AG04449 (cell line): ENCODE results near the gene GKN1.

Experiments
- CTCF ChIA-PET: fragments of 350-600 bp; formaldehyde crosslinking; extraction: SDS; loops from one replicate; lab custom pipeline; 2021; ENCODE audit warnings: antibody characterized with exemption; lab: Yijun Ruan, JAX
- POLR2A ChIA-PET: fragments of 400-600, 350-600 bp; formaldehyde crosslinking; extraction: SDS; loops from one replicate; lab custom pipeline; 2020; ENCODE audit warnings: antibody characterized with exemption, inconsistent platforms; lab: Yijun Ruan, JAX
- DNase-seq: peaks from one replicate; pipeline ENCODE4 v3.0.0-alpha.2; 2010; ENCODE audit warnings: low read depth, low spot score
- H3K4me3 ChIP-seq: 2 replicates; pipeline ENCODE4 v1.5.1; 2011; ENCODE audit warnings: low read depth, mild to moderate bottlenecking, control low read depth, low read length
- TF ChIP-seq, protein P1 (sequence below): IDR thresholded peaks from one replicate; pipeline ENCODE4 v1.5.1; 2011; ENCODE audit warnings: mild to moderate bottlenecking, moderate library complexity, low read length, control low read depth, inconsistent platforms; ENCODE audit not compliant: insufficient read depth; ENCODE audit errors: missing control alignments

The GKN1 gene

GRCh38 chr2:68975844-68976243 is 1.4 kb downstream of the GKN1 start:
- no peak for DNase-seq
- CTCF ChIA-PET: interaction anchor here (0.7 to 2.7 kb wide), 4 partner anchors 20 to 340 kb away, joined by 3 to 10 read pairs (median 3); no protein-coding TSS in a partner anchor
- POLR2A ChIA-PET: no interaction called here
- H3K4me3 ChIP-seq: no peak overlapping the region
- TF ChIP-seq, protein P1, sequence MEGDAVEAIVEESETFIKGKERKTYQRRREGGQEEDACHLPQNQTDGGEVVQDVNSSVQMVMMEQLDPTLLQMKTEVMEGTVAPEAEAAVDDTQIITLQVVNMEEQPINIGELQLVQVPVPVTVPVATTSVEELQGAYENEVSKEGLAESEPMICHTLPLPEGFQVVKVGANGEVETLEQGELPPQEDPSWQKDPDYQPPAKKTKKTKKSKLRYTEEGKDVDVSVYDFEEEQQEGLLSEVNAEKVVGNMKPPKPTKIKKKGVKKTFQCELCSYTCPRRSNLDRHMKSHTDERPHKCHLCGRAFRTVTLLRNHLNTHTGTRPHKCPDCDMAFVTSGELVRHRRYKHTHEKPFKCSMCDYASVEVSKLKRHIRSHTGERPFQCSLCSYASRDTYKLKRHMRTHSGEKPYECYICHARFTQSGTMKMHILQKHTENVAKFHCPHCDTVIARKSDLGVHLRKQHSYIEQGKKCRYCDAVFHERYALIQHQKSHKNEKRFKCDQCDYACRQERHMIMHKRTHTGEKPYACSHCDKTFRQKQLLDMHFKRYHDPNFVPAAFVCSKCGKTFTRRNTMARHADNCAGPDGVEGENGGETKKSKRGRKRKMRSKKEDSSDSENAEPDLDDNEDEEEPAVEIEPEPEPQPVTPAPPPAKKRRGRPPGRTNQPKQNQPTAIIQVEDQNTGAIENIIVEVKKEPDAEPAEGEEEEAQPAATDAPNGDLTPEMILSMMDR: no peak

DNA sequence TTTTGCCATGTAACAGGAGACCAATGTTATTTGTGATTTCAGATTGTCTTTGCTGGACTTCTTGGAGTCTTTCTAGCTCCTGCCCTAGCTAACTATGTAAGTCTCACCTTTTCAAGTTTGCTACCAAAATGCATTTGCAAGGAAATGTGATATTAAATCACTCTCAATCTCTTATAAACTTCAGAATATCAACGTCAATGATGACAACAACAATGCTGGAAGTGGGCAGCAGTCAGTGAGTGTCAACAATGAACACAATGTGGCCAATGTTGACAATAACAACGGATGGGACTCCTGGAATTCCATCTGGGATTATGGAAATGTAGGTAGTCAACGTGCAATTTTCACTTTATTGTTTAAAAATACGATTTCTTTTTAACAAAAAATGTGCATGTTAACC is 3.0 kb downstream of the GKN1 start:
- no peak overlapping the region for H3K4me3 ChIP-seq
- DNase-seq: no peak
- ChIA-PET POLR2A (no interaction called here), CTCF (interaction anchor here (2.7 kb wide), 1 partner anchor 34 kb away, joined by 10 read pairs; no protein-coding TSS in a partner anchor)
- TF ChIP-seq, protein P1: no peak

- CTCF ChIA-PET: no interaction called here
- DNase-seq: no peak
- TF ChIP-seq, protein P1: no peak
- POLR2A ChIA-PET: no interaction called here
- no peak overlapping the region for H3K4me3 ChIP-seq
Measured at GRCh38 chr2:68978098-68978497, 3.7 kb downstream of the GKN1 start.

DNA sequence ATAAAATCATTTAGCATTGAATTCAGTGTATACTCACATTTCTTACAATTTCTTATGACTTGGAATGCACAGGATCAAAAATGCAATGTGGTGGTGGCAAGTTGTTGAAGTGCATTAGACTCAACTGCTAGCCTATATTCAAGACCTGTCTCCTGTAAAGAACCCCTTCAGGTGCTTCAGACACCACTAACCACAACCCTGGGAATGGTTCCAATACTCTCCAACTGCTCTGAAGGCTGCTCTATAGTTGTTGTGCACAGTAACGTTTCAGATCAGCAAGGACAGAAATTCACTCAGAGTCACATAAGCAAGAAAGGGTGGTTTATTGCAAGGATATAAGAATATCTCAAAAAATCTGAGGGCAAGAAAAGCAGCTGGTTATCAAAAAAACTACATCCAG is 6.5 kb downstream of the GKN1 start:
- DNase-seq: no peak
- TF ChIP-seq, protein P1: no peak
- no peak overlapping the region for H3K4me3 ChIP-seq
- ChIA-PET CTCF (interaction anchor here (1.0 kb wide), 1 partner anchor 38 kb away, joined by 3 read pairs; no protein-coding TSS in a partner anchor), POLR2A (no interaction called here)

- TF ChIP-seq, protein P1: no peak
- ChIA-PET POLR2A (no interaction called here), CTCF (no interaction called here)
Measured at GRCh38 chr2:68987021-68987503, 12.6 kb downstream of the GKN1 start.

DNA sequence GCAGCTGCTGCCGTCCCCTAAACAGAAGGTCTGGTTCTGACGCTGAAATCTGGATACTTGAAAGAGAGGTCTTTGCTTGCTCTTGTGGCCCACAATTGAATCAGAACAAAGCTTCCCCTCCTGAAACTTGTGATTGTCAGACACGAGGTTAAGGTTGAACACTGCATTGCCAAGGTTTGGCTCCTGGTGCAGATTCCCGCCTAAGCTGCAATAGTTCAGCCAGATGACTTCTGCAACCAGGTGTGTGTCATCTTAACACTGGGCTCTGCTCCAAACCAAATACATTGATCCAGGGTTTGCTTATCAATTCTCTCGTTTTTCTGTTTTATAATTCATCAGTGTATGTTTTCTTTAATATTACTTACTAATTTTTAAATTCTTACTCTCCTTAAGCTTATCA is 14.6 kb downstream of the GKN1 start:
- no peak overlapping the region for H3K4me3 ChIP-seq
- TF ChIP-seq, protein P1: no peak
- no peak for DNase-seq
- POLR2A ChIA-PET: no interaction called here
- CTCF ChIA-PET: interaction anchor here (1.1 kb wide), 1 partner anchor 45 kb away, joined by 5 read pairs; no protein-coding TSS in a partner anchor

More at GRCh38 chr2:68987021-68987503, 12.6 kb downstream of the GKN1 start:
- no peak overlapping the region for H3K4me3 ChIP-seq
- DNase-seq: no peak
